Cardiac muscle cell (in vitro differentiated cells and primary cell): ENCODE measurements around the gene DNAJB6. TPM values are rescaled to one million over a fixed set of nuclear protein-coding genes. Genes with fewer than 3 reads are reported as not detected.

Experiments
- DNase-seq, 2 donors: peaks; one replicate each; pipeline versions ENCODE4 v3.0.0 to v3.0.0-alpha.2; 2010 to 2017; ENCODE audit warnings: low read depth in 1 of 2, low spot score in 1 of 2
- H3K27ac ChIP-seq: fragments of 200-600 bp; sonication (generic); 2 replicates; pipeline ENCODE4 v1.5.1; 2016
- H3K27me3 ChIP-seq: fragments of 200-600 bp; sonication (generic); 2 replicates; pipeline ENCODE4 v1.6.0; 2016; ENCODE audit warnings: control low read depth
- H3K36me3 ChIP-seq: fragments of 200-600 bp; sonication (generic); 2 replicates; pipeline ENCODE4 v1.5.1; 2016; ENCODE audit warnings: control low read depth
- H3K4me1 ChIP-seq: fragments of 200-600 bp; sonication (generic); 2 replicates; pipeline ENCODE4 v1.8.1; 2017; ENCODE audit warnings: low read depth, mild to moderate bottlenecking, mixed run types
- H3K4me3 ChIP-seq: fragments of 200-600 bp; sonication (generic); 2 replicates; pipeline ENCODE4 v1.5.1; 2016; ENCODE audit warnings: mild to moderate bottlenecking
- H3K9me3 ChIP-seq: fragments of 200-600 bp; sonication (generic); 2 replicates; pipeline ENCODE4 v1.5.1; 2017; ENCODE audit warnings: low read depth, mild to moderate bottlenecking, control low read depth
- polyA plus RNA-seq: library from polyadenylated mRNA; unstranded; fragments of >200 nt; fragmentation: Nextera tagmentation; extraction: Ambion mirVana; gene quantifications from 2 replicates; pipeline ENCODE4 v1.2.1, GENCODE V29; 2016
- total RNA-seq: library from RNA; depleted of rRNA; stranded (reverse); fragments of >200 nt; gene quantifications from 2 replicates; pipeline ENCODE4 v1.2.3, GENCODE V29; 2016
- TF ChIP-seq, protein P1 (sequence below): IDR thresholded peaks from 2 replicates; pipeline ENCODE4 v1.5.1; 2012; ENCODE audit warnings: low read depth, mild to moderate bottlenecking, low read length

DNAJB6 gene
- total and polyA plus RNA-seq, 2 experiments from 2014 or later = 110 to 137 TPM

DNA sequence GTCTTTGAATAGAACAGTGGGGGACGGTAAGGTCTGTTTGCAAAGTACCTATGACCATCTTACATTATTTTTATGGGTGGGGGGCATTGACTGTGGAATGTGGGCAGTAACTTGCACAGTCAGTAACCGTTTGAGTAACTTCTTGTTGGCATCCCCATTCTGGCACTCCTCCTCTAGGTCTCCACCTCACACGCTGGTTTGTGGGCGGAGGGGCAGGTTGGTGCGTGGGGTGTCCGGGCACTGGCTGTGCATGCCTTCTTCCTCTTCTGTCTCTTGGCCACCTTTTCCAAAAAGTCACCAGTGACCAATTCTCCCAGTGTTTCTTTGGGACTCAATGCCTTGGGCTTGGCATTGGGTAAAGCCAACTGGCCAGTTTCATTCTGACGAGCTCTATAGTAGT lies 43.6 kb downstream of the DNAJB6 start:
- no peak overlapping the region for H3K4me3 ChIP-seq
- no peak overlapping the region for H3K27ac ChIP-seq
- no peaks in the 10 kb centered on the region for H3K27me3 ChIP-seq
- peaks cover 34% of the 10 kb centered on the region for H3K36me3 ChIP-seq
- H3K4me1 ChIP-seq = peaks cover 8% of the 10 kb centered on the region
- no peaks in the 10 kb centered on the region for H3K9me3 ChIP-seq
- DNase-seq = no peak
- TF ChIP-seq, protein P1, sequence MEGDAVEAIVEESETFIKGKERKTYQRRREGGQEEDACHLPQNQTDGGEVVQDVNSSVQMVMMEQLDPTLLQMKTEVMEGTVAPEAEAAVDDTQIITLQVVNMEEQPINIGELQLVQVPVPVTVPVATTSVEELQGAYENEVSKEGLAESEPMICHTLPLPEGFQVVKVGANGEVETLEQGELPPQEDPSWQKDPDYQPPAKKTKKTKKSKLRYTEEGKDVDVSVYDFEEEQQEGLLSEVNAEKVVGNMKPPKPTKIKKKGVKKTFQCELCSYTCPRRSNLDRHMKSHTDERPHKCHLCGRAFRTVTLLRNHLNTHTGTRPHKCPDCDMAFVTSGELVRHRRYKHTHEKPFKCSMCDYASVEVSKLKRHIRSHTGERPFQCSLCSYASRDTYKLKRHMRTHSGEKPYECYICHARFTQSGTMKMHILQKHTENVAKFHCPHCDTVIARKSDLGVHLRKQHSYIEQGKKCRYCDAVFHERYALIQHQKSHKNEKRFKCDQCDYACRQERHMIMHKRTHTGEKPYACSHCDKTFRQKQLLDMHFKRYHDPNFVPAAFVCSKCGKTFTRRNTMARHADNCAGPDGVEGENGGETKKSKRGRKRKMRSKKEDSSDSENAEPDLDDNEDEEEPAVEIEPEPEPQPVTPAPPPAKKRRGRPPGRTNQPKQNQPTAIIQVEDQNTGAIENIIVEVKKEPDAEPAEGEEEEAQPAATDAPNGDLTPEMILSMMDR = no peak

DNA sequence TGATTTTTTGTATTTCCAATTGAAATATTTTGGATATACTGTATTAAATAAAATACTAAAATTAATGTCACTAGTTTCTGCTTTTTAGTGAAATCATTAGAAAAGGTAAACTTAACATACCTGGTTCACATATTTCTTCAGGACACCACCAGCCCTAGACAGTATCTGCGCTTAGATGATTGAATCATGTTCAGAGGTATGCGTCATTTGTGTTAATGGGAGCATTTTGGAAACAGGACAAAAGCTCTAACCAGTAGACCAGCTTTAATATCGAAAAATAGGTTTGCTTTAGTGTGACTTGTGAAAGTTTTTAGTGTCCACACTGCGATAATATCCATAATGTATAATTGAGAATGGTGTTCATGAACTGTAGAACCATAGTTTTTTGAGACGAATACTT lies 47.1 kb downstream of the DNAJB6 start:
- no peaks in the 10 kb centered on the region for H3K9me3 ChIP-seq
- H3K4me1 ChIP-seq = peaks cover 8% of the 10 kb centered on the region
- no peak for DNase-seq
- H3K27ac ChIP-seq = peak overlapping the region; percentile 26
- no peak overlapping the region for H3K4me3 ChIP-seq
- no peaks in the 10 kb centered on the region for H3K27me3 ChIP-seq
- TF ChIP-seq, protein P1 = no peak
- peaks cover 45% of the 10 kb centered on the region for H3K36me3 ChIP-seq

DNA sequence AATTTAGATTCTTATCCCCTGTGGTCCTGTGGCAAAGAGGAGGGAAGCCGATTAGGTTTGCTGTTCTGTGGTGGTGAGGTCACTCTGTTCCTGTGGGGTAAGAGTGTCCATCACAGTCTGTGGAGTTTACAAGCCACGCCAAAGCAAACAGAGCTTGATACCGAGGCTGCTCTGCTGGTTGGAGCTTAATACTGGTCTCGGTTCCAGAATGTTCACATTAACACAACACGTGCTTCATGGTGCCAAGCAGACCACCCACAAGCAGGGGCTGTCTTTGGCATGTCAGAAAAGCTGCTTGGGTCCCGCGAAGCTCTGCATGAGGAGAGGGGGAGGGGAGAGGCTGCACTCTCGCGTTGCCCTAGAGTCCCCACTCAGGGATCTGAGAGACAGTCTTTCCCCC lies 47.5 kb downstream of the DNAJB6 start:
- Histone ChIP-seq H3K9me3 (no peaks in the 10 kb centered on the region), H3K4me3 (no peak overlapping the region), H3K27me3 (no peaks in the 10 kb centered on the region), H3K27ac (peak overlapping the region; percentile 26), H3K36me3 (peaks cover 45% of the 10 kb centered on the region), H3K4me1 (peaks cover 4% of the 10 kb centered on the region)
- peak in 1 of 2 donors; percentile 39 for DNase-seq
- TF ChIP-seq, protein P1 = no peak

DNA sequence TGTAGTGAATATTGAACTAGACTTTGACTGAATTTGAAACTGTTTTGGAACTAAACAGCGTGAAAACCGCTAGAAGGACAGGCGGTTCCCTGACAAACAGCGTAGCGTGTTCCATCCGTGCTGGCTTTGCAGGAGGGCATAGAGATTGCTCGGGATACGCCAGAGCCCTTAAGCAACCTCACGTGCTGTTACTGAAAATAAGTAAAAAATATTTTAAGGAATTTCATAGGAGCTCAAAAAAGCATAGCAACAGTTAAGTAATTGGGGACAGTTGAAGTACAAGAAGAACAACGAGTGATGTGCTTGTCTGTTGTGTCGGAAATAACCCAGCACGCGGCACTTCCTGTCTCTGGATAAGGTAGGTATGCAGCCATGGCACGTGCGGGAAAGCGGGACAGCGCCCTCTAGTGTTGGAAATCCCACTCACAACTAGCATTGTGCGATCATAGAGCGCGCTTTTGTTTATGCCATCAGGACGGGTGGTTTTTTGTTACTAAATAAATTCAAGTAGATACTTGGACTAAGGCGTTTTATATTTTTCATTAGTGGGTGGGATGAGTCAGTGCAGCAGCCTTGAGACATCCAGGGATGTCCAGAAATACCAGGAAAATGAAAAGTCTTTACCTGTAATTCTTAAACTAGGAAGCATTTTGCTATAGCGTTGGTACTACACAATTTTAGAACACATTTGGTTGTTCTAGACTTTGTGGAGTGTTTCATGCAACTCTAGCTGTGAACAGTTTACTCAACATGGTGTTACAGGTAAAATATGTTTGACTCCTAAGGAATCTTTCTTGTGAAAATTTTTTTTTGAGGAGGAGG lies 50.4 kb downstream of the DNAJB6 start:
- no peaks in the 10 kb centered on the region for H3K27me3 ChIP-seq
- H3K4me1 ChIP-seq = peaks cover 3% of the 10 kb centered on the region
- H3K36me3 ChIP-seq = peaks cover 42% of the 10 kb centered on the region
- H3K9me3 ChIP-seq = no peaks in the 10 kb centered on the region
- no peak overlapping the region for H3K4me3 ChIP-seq
- H3K27ac ChIP-seq = peak overlapping the region; percentile 33
- TF ChIP-seq, protein P1 = peak; percentile 92
- DNase-seq = peak; percentile 87 to 95

DNA sequence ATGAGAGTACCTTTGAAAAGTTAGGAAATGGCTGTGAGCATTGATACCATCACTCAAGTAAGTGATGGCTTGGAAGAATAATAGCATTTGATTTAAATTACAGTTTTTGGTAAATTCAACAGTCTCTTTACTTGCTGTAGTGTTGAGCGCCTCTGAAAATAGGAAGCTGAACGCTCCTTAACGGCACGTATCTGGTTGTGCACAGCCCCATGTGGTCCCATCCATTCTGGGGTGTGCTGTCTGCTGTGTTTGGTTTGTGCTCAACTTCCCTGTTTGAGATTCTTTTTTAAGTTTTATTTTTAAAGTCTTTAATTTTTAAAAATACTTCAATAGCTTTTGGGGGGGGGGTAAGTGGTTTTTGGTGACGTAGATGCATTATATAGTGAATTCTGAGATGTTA lies 51.5 kb downstream of the DNAJB6 start:
- TF ChIP-seq, protein P1 = no peak
- Histone ChIP-seq H3K4me1 (peaks cover 3% of the 10 kb centered on the region), H3K27ac (no peak overlapping the region), H3K9me3 (no peaks in the 10 kb centered on the region), H3K27me3 (no peaks in the 10 kb centered on the region), H3K4me3 (no peak overlapping the region), H3K36me3 (peaks cover 32% of the 10 kb centered on the region)
- DNase-seq = no peak
